HG03565 (cell line): ENCODE data around the gene ITGB1BP1.

Source experiments
- ATAC-seq: cut with Tn5 transposase; IDR thresholded peaks from one replicate; pipeline ENCODE4 v1.9.1; 2021; ENCODE audit warnings: mild to moderate bottlenecking, moderate library complexity; ENCODE audit not compliant: unreplicated experiment

The ITGB1BP1 gene

DNA sequence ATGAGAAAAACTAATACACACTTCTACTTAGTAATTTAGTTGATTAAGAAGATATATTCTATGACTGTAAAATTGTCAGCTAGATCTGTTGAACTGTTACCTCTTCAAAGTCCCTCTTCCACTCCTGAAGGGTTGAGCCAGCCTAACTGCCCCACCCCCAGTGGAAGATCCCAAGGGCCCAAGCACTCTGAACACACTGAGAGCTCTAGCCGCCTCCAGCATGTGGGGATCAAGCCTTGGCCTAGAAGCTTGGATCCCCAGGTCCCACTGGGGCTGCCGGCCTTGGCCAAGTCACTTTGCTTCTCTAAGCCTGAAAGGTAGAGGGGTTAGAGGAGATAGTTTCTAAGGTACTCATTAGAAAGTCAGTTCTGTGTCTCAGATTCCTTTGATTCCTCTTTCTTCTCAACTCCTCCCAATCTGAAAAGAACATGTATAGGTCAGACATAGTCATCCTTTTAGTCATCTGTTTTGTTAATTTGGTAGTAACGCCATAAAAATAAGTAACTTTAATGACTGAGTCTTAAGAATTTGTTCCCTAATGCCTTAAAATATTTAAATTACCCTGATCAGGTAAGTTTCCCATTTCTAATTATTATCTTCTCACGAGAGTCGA, 5.7 kb upstream of the ITGB1BP1 start:
- ATAC-seq, result no peak

DNA sequence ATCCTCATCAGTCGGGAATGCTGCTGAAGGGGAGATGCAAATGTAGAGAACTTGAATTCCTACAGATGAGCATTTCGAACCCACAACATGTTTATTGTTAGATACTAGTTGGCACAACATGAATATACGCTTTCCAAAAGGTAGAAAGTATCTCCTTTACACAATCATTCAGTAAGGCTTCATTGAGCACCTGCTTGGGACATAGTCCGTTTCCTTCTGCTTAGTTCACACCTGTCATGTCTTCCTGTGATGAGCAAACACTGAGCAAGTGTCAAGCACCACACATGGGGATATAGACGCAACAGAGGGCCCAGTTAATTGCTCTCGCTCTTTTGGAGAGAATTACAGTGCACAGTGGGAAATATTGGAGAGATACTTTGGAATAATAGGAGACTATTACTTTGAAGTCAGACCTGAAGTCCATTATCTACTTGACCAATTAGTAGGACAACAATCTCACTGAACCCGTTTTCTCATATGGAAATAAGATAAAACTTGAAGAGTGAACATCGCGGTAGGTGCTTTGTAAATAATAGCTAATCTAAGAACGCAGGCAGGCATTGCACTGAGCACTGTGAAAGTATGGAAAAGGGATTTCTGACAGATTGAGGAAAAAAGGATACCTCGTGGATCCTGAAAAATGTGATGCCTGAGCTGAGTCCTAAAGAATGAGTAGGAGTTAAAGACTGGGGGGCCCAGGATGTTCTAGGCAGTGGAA, 1.3 kb upstream of the ITGB1BP1 start:
- no peak for ATAC-seq

DNA sequence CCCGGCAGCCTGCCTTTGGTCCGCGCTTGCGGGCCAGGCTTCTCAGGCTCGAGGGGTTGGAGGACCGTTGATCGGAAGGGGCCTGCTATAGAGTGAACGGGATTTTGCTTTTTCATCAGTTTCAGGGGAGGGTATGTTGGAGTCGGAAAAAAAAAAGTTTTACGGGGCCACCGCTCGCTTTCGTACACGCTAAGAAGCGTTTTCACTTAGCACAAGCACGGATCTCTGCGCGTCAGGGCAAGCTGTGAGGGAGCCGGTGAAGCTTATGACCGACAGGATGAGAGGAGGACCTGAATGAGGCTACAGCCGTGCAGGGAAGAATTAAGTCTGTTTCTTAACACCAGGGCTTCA, 569 bp upstream of the ITGB1BP1 start:
- ATAC-seq, result no peak

DNA sequence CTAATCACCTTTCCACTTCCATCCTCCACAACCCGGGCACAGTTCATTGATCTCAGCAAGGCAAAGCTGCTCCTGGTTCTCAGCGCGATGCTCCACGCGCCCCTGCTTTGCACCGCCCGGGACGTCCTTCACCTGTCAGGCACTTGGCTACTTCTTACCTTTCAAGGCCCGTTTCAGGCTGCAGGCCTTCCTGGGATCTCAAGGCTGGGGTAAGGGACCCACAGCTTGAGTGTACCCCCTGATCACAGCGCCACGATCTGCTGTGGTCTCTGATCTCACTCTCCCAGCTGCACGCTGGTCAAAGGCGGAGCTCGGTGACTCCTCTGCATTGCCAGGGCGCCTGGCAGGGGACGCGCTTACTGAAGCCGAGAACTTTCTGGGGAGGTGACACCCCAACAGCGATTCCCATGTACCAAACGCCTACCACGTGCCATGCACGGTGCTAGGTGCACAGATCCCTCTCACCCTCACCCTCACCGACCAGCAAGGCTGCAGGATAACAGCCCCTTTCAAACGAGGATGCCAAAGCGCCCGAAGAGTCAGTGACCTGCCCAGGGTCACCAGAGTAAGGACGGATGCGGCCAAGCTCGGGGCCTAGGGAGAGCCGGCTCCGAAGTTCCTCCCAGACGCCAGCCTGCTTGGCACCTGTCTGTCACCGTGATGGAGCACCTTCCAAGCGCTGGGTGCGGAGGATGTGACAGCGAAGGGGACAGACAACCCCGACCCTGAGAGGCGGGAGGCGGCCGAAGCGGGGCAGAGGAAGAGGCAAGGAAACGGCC, 818 bp downstream of the ITGB1BP1 start:
- ATAC-seq, result peak; percentile 18

DNA sequence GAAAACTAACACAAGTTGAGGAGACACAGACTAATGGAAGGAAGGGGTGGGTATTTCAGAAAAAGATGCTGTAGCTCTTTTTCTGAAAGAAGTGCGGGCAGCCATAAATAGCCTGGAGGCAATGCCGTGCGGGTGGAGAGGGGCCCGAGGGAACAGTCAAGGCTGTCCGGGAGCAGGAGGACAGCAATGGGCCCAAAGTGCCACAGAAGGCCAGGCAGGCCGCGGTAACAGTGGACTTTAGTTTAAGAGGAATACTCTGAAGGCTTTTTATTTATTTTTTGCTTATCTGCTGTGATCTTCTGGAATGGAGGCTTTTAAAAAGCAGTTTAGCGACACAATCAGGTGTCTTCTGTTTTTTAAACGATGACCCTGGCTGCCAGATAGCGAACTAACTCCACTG, 2.8 kb downstream of the ITGB1BP1 start:
- no peak for ATAC-seq

DNA sequence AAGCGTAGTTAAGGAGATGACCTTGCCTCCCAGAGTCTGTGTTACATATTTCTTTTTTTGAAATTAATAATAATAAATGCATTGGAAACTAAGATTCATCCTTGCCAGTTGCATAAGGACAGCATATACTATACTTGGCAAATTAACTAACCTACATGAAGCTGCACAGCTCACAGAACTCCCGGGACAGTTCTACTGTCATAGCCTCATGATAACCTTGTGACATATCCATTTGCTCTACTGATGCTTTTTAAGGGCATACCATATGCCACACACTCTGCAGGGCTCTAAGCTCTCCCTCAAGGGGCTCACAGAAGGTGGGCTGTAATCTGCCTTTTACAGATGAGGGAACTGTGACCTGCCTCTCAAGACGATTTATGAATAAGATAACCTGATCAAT, 3.8 kb downstream of the ITGB1BP1 start:
- no peak for ATAC-seq

DNA sequence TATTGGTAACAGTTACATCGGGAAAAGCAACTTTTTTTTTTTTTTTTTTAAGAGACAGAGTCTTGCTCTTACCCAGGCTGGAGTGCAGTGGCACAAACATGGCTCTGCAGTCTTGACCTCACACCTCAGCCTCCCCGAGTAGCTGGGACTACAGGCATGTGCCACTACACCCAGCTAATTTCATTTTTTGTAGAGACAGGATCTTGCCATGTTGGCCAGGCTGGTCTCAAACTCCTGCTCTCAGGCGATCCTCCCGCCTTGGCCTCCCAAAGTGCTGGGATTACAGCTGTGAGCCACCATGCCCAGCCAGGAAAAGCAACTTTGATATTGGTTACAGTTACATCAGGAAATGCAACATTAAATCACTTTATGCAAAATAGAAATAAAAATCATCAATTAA, 4.6 kb downstream of the ITGB1BP1 start:
- ATAC-seq, result no peak

DNA sequence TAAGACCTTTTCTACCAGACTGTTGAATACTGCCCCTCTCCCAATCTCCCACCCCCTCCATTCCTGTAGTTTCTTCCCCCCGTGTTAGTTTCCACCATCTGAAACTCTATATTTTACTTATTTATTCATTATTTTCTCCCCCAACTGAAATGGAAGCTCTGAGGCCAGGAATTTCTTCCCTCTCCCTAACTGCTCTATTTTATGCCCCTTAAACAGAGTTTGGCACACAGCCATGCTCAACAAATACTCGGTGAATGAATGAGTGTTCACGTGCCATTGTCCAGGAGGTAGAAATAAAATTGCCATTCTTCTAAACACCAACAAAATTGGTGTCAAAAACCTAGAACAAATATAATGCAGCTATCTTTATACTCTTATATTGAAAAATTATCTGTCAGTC, 5.6 kb downstream of the ITGB1BP1 start:
- ATAC-seq, result no peak

DNA sequence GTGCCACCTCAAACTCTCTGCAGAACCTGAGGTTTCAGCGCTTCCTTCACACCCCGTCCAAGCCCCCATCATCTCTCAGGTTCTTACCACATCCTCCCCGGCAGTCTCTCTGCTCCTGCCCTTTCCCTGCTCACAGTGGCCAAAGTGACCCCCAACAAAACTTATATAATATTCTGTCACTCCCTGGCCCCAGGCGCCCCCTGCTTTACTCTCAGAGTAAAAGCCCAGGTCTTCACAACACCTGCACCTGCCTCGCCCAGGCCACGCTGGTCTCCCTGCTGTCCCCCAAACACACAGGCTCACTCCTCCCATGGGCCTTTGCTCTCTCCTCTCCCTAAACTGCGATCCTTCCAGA, 6.4 kb downstream of the ITGB1BP1 start:
- no peak for ATAC-seq

DNA sequence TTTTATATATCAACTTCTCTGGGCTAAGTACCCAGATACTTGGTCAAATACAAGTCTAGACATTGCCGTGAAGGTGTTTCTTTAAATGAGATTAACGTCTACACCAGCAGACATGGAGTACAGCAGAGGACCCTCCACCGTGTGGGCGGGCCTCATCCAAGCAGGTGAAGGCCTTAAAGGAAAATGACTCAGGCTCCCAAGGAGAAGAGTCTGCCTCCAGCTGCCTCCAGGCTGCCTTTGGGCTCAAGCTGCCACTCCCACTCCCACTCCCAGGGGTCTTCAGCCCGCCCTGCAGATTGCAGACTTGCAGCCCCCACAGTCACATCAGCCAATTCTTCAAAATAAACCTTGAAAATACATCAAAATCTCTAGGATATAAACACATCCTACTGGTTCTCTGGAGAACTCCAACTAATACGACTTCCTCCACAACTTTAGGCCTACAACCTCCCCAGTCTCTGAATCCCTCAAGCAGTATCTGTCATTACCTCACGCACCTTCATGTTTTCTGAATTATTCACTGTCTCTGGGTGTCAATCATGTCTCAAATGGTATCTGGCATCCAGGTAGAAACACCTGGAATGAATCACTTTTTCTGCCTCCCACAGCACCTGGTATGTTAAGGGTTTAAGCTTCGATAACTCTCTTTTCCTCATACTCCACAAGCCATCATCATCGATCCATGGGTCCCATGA, 6.9 kb downstream of the ITGB1BP1 start:
- no peak for ATAC-seq

DNA sequence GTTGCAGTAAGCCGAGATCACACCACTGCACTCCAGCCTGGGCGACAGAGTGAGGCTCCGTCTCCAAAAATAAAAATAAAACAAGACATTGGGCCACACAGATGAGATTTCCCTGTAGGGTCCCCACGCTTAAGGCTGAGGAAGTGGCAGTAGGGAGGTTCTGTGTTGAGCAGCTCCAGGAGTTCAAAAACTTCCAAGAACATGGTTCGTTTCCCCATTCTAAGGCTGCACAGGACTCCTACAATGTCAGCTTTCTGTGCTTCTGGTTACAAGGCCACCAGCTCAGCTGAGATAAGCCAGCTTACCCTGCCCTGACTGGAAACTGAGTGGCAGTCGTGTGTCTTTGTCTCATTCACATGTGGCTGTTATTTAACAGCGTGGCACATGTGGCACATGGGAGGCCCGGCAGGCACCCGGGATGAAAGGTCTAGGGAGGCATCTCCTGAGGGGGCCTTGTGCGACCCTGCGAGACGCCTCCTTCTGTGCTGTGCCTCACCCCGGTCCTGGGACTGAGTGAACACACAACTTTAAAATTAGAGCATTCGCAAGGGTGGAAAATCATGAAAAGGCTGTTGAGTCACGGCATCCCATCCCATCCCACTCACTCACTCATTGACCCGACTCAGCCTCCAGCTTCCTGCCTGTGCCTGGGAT, 7.7 kb downstream of the ITGB1BP1 start:
- ATAC-seq, result no peak

DNA sequence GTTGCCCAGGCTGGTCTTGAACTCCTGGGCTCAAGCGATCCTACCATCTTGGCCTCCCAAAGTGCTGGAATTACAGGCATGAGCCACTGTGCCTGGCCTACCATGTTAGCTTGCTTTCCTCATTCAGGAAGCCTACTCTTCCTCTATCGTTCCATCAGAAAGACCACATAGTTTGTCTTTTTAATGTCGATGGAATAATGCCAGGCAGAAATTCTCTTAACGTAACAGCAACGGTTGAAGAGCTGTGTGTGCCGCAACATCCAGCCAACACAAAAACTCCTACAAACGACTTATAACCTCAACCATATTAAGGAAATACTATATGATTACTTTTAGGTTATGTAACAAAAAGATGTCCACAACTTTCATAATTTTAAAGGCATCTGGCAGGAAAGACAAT, 10.5 kb downstream of the ITGB1BP1 start:
- ATAC-seq, result no peak

DNA sequence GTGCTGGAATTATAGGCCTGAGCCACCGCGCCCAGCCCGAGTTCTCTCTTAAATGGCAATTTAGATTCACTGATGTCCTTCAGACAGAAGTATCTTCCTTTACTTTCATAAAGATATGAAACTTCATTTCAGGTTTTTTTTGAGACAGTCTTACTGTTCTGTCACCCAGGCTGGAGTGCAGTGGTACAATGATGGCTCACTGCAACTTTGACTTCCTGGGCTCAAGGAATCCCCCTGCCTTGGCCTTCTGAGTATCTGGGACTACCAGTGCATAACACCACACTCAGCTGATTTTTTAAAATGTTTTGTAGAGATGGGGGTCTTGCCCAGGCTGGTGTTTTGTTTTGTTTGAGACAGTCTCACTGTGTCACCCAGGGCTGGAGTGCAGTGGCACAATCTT, 13.2 kb downstream of the ITGB1BP1 start:
- ATAC-seq, result no peak

DNA sequence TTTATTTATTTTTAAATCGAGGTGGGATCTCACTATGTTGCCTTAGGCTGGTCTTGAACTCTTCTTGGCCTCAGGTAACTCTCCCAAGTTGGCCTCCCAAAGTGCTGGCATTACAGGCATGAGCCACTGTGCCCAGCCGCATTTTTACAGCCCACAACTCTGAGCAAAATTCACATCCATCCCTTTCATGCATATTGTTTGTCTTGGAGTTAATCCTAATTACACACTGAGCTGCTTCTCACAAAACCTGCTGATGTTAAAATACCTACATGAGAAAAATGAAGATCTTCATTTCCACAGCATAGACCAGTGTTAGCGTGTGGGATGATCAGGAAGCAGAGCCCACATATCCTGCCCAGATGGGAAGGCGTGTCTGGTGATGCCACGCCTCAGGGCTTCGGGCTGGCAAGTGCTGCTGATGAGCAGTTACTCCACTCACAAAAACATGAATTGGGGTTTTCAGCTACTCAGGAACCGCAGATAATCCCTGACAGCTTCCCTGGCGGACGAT, 14.6 kb downstream of the ITGB1BP1 start:
- ATAC-seq, result no peak

DNA sequence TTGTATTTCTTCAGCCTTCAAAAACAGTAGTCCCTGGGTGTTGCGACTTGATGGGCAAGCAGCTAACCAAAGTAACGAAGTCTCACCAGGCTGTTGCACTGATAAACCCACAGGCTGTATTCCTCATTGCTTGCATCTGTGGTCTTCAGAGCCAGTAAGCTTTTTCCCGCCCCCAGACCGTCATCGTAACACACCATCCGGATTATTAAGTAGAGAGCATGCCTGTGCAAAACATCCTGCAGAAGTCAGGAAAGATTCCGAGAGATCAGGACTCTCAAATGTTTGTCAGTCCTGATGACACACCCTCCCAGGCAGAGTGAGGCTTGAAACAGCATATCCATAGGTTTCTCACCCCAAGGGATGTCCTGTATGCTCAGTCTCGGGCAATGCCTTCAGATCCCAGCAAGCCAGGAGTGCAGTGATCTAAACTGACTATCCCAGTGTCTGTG, 15.9 kb downstream of the ITGB1BP1 start:
- no peak for ATAC-seq

DNA sequence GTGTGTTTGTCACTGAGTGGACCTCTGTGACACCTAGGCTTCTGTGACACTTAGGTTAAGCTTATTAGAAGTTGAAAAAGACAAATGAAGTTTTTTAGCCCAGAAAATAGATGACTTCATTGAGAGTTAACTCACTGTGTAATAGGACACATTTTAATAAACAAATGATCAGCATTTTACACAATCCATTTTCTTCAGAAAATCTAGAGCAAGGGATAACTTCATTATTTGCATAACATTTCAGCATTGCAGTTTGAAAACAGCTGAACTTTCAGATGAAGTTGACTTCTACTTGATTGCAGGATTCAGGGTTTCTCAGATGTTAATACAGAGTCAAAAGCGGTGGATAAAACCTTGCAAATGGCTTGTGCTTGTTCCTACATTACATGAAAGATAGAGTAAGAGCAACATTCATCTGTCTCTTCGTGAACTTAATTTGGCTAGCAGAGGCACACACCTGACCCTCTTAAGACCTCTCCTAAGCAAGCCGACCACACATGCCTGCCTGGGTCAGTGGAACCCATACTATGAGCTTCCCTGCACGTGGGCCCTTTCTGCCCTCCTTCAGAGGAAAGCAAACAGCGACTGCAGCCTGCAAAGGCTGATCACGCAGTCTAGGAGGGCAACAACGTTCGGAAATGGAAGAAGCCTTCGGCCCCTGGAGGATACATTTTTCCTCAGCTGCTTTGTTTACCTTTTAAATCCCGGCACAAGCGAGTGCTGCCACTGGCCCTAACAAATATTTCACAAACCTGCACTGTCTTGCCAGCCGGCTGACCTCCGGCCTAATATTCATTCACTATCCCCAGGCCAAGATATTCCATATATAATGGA, 16.6 kb downstream of the ITGB1BP1 start:
- ATAC-seq, result no peak

DNA sequence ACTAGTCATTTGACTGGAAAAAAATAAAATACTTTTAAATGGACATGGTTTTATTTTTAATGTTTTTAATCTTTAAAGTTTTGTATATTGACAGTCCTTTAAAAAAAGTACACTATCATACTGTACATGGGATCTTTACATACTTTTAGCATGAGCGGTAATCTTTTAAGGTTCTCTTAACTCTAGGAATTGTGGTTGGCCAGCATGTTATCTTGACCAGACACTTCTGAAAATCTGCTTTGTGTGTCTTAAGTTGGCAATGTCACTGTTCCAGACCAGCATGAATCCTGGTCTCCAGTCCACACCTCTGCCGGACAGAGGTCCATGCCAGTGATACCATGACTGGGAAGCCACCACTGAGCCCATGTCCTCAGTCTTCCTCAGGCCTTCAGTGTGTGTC, 17.7 kb downstream of the ITGB1BP1 start:
- ATAC-seq, result no peak

DNA sequence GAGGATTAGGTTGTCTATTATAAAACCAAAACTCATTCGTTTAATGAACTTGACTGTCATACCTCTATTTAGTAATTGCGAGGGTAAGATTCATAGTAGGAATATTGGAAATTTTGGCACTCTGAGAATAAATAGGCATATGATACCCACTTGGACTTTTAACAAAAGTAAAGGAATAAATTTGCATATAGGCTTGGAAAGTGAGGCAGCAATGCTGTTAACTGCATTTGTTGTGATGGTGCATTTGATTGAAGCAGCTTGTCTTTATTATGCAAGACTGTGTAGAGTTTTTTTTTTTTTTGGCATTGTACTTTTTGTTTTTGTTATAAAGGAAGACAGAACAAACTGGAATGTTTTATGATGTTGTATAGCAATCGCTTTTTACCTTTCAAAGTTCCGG, 18.9 kb downstream of the ITGB1BP1 start:
- no peak for ATAC-seq

DNA sequence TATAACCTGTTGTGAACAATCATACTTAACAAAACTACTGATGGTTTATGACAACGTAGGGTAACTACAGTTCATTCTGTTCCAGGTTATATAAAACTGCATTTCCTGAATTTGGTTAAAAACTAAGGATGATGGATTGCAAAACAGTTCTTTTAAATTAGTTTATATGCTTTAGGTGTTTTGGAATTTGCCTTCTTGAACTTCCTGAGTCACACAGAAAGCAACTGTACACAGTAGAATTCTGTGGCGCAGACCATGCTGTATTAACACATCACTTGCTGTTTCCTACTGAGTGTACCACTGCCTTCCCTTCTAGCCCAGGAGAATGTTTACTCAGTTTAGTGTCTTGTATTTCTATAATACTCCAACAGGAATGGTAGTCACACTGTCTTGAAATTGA, 19.4 kb downstream of the ITGB1BP1 start:
- no peak for ATAC-seq
